Calu3 (cell line): ENCODE data around the gene TUBGCP6. TPM values are rescaled to one million over a fixed set of nuclear protein-coding genes. Genes with fewer than 3 reads are reported as not detected.

ENCODE experiments used
- BruUV-seq: library from RNA; stranded (reverse); fragments of 400-500 nt; replicated peaks from 2 replicates; lab custom pipeline; 2021; lab: Mats Ljungman, UMichigan
- CTCF ChIA-PET: fragments of 300-600 bp; sonication (Branson Sonifier 250); formaldehyde crosslinking; loops from one replicate; lab custom pipeline; 2022; ENCODE audit warnings: antibody characterized with exemption; lab: Charles Lee
- DNase-seq: peaks from one replicate; pipeline ENCODE4 v3.0.0; 2022
- H3K27ac Mint-ChIP-seq: one replicate; pipeline ENCODE4 v1.8.0; 2022; ENCODE audit warnings: mixed read lengths; ENCODE audit not compliant: unreplicated experiment
- H3K27me3 Mint-ChIP-seq: one replicate; pipeline ENCODE4 v1.8.0; 2022; ENCODE audit warnings: mixed read lengths; ENCODE audit not compliant: unreplicated experiment
- H3K36me3 Mint-ChIP-seq: one replicate; pipeline ENCODE4 v1.8.0; 2022; ENCODE audit warnings: mild to moderate bottlenecking, moderate library complexity, mixed read lengths; ENCODE audit not compliant: insufficient read depth, unreplicated experiment
- H3K4me1 Mint-ChIP-seq: one replicate; pipeline ENCODE4 v1.8.0; 2022; ENCODE audit warnings: mild to moderate bottlenecking, low read depth, mixed read lengths; ENCODE audit not compliant: unreplicated experiment
- H3K4me3 Mint-ChIP-seq: one replicate; pipeline ENCODE4 v1.8.0; 2022; ENCODE audit warnings: mild to moderate bottlenecking, low read depth, moderate library complexity, mixed read lengths; ENCODE audit not compliant: unreplicated experiment
- H3K9me3 Mint-ChIP-seq: one replicate; pipeline ENCODE4 v1.8.0; 2022; ENCODE audit warnings: low read depth, mixed read lengths; ENCODE audit not compliant: unreplicated experiment
- intact Hi-C: fragments of 100-400 bp; cut with micrococcal nuclease; formaldehyde crosslinking; loops from one replicate; pipeline ENCODE4 v1.10.0; 2022; ENCODE audit not compliant: unreplicated experiment
- total RNA-seq: library from RNA; stranded (reverse); gene quantifications from 2 replicates; pipeline ENCODE4 v1.2.3, GENCODE V29; 2022
- TF ChIP-seq, protein P1 (sequence below): fragments of 200-600 bp; IDR thresholded peaks from one replicate; pipeline ENCODE4 v1.8.0; 2022; ENCODE audit warnings: antibody characterized with exemption; ENCODE audit not compliant: unreplicated experiment

The TUBGCP6 gene
- total RNA-seq, 1 experiment from 2014 or later, result 49.7 TPM

DNA sequence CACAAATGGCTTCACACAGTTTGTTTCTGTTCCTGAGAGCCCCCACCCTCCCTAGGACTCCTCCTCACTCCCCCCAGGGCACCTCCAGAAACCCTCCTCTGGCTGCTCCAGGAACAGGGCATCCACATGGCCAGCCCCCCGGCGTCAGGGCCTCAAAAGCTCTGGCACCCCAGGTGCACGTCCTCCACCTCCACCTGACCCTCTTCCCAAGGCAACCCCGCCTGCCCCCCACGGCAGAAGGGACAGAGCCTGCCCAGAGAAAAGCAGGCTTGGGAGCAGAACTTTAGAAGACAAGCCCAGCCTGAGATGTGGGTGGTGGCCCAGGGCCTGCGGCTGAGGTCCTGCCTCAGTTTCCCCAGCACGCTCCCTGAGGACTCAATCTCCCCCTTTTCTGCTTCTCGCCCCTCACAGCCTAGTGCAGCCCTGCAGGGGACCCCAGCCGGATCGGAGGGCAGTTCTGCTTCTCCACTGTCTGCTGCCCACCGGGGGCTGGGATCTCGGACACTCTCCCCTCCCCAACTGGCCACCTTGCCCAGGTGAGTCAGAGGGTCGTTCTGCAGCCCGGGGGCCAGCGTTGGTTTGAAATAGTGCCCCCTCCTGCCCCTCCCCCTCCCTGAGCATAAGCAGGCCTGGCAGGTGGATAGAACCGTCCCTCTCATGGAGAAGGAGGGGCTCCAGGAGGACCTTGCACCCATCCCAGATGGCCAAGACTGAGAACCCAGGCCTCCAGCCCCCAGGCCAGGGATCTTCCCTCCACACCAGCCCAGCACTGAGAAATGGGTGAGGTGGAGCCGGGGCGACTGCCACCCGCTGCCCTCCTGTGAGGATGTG is 61.5 kb downstream of the TUBGCP6 start:
- TF ChIP-seq, protein P1, sequence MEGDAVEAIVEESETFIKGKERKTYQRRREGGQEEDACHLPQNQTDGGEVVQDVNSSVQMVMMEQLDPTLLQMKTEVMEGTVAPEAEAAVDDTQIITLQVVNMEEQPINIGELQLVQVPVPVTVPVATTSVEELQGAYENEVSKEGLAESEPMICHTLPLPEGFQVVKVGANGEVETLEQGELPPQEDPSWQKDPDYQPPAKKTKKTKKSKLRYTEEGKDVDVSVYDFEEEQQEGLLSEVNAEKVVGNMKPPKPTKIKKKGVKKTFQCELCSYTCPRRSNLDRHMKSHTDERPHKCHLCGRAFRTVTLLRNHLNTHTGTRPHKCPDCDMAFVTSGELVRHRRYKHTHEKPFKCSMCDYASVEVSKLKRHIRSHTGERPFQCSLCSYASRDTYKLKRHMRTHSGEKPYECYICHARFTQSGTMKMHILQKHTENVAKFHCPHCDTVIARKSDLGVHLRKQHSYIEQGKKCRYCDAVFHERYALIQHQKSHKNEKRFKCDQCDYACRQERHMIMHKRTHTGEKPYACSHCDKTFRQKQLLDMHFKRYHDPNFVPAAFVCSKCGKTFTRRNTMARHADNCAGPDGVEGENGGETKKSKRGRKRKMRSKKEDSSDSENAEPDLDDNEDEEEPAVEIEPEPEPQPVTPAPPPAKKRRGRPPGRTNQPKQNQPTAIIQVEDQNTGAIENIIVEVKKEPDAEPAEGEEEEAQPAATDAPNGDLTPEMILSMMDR, result no peak
- Mint-ChIP-seq H3K4me1 (no peaks in the 10 kb centered on the region), H3K4me3 (no peak overlapping the region), H3K9me3 (no peaks in the 10 kb centered on the region), H3K27ac (no peak overlapping the region), H3K36me3 (peaks cover 39% of the 10 kb centered on the region), H3K27me3 (no peaks in the 10 kb centered on the region)
- intact Hi-C loops, result no loop called here
- BruUV-seq, result no TSS peak
- CTCF ChIA-PET, result interaction anchor here (0.6 kb wide), 1 partner anchor 153 kb away, joined by 3 read pairs; no protein-coding TSS in a partner anchor
- DNase-seq, result no peak

DNA sequence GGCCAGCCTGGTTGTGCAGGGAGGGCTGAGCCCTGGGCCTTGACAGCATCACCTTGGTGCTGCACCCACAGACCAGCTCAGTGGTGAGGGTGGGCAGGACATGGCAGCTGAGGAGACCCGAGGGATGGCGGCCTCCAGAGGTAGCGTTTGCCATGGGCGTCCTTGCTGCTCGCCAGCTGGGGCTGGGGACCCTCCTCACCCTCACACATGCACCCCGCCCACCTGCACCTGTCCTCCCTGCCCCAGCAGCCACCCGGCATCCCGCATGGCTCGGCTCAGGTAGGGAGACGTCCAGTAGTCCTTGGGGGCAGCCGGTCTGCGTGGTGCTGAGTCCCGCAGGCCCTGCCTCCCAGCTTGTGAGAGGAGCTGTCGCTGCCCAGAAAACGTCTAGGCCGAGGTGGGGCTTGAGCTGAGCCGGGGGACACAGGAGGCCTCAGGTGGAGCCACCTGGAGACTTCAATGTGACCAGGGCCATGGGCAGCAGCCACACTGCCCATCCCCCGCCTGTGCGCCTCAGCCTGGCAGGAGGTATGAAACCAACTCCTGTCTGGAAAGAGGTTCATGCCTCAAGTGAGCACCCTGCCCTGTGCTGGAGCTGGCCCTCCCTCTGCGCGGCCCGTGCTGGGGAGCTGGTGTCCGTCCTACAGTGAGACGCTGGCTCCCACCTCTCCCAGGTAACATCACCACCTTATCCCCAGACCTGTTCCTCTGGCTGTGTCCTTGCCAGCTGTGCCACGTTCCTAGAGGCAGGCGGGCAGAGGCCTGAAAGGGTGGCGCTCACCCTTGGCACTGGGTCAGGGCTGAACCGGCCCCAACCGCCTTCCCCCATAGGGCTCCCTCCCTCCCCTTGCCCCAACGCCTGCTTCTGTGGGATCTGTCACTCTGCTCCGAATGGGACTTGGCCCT is 62.4 kb downstream of the TUBGCP6 start:
- peaks cover 35% of the 10 kb centered on the region for H3K36me3 Mint-ChIP-seq
- TF ChIP-seq, protein P1, result no peak
- intact Hi-C loops, result no loop called here
- no peak for DNase-seq
- no peaks in the 10 kb centered on the region for H3K4me1 Mint-ChIP-seq
- H3K27me3 Mint-ChIP-seq, result no peaks in the 10 kb centered on the region
- no peaks in the 10 kb centered on the region for H3K9me3 Mint-ChIP-seq
- H3K4me3 Mint-ChIP-seq, result no peak overlapping the region
- H3K27ac Mint-ChIP-seq, result no peak overlapping the region
- BruUV-seq, result no TSS peak
- CTCF ChIA-PET, result no interaction called here

DNA sequence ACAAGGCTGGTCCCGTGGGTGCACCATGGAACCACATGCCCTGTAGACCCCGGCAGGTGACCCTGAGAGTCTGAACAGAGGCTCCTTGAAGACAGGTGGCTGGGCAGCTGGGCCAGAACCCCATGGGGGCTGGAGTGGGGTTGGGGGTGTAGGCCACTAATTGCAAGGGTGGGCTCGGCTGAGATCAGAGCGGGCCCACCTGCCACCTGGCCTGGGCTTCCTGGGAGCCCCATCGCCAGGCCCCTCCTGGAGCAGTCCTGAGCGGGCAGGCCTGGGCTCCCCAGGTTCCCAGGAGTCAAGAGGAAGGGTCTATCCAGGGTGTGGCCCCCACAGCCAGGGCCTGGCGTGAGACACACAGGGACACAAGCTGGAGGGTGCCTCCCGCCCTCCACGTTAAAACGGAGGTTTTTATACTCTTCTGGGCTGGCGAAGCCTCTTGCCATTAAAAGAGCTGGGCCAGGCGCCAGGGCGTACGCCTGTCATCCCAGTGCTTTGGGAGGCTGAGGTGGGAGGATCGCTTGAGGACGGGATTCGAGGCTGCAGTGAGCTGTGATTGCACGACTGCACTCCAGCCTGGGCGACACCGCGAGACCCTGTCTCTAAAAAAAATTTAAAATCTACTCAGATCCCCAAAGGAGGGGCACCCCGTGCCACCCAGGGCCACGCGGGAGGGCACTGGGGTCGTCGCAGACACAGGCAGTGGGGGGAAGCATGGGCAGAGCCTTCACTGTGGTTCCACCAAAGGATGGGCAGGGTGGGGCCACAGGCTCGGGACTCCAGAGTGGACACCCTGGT is 63.9 kb downstream of the TUBGCP6 start:
- Mint-ChIP-seq H3K27ac (no peak overlapping the region), H3K36me3 (peaks cover 20% of the 10 kb centered on the region), H3K4me3 (no peak overlapping the region), H3K27me3 (no peaks in the 10 kb centered on the region), H3K9me3 (no peaks in the 10 kb centered on the region), H3K4me1 (no peaks in the 10 kb centered on the region)
- TF ChIP-seq, protein P1, result no peak
- intact Hi-C loops, result no loop called here
- CTCF ChIA-PET, result no interaction called here
- no TSS peak for BruUV-seq
- no peak for DNase-seq
